PC-3 (cell line): Measurements from ENCODE around the gene EXOSC7.

Experiments
- CTCF ChIP-seq: fragments of 300-600 bp; sonication (generic); conservative IDR thresholded peaks from 2 replicates; pipeline ENCODE4 v1.5.1; 2017; ENCODE audit warnings: antibody characterized with exemption, low read depth, mild to moderate bottlenecking, low read length
- EZH2phosphoT487 ChIP-seq: fragments of 300-600 bp; sonication (generic); IDR thresholded peaks from 2 replicates; pipeline ENCODE4 v1.6.1; 2018; ENCODE audit warnings: mild to moderate bottlenecking, antibody characterized with exemption, low read length, borderline replicate concordance

- TF ChIP-seq EZH2phosphoT487 (no peak), CTCF (no peak)
Measured at GRCh38 chr3:45029661-45030060, 53.6 kb downstream of the EXOSC7 start.
